ENCODE measurements around the gene ZFAND3. TPM values are rescaled to one million over a fixed set of nuclear protein-coding genes. Genes with fewer than 3 reads are reported as not detected.

Gene ZFAND3
- total RNA-seq, 4 donors from 2014 or later = 45.0 to 55.2 (median 49.5) TPM

DNA sequence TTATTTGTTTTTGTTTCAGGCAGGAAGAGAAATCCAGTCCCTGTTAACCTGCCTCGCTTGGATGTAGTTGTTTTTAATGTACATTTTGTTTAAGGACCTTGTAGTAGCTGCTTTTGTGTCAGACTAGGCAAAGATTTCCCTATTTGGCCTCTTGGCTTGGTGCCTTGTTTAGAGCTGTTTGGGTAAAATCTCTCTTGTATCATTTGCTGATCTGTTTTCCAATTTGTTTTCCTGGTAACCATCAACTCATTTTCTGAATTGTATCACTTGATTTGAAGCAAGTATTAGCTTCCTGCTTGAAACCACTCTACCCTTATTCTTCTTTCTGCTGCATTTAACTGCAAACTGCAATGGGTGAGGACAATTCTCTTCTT, 160.7 kb downstream of the ZFAND3 start:
- Histone ChIP-seq H3K4me1 (peaks cover 36 to 56% of the 10 kb centered on the region in 2 donors), H3K9me3 (peaks cover 0 to 2% (median 0%) of the 10 kb centered on the region in 3 donors), H3K36me3 (no peaks in the 10 kb centered on the region), H3K4me3 (no peak overlapping the region), H3K27ac (no peak overlapping the region), H3K27me3 (no peaks in the 10 kb centered on the region)
- ATAC-seq (no peak), DNase-seq (no peak)
- TF ChIP-seq POLR2A (IDR thresholded peaks at IDR 0.05) = no peak
- TF ChIP-seq, protein P1, sequence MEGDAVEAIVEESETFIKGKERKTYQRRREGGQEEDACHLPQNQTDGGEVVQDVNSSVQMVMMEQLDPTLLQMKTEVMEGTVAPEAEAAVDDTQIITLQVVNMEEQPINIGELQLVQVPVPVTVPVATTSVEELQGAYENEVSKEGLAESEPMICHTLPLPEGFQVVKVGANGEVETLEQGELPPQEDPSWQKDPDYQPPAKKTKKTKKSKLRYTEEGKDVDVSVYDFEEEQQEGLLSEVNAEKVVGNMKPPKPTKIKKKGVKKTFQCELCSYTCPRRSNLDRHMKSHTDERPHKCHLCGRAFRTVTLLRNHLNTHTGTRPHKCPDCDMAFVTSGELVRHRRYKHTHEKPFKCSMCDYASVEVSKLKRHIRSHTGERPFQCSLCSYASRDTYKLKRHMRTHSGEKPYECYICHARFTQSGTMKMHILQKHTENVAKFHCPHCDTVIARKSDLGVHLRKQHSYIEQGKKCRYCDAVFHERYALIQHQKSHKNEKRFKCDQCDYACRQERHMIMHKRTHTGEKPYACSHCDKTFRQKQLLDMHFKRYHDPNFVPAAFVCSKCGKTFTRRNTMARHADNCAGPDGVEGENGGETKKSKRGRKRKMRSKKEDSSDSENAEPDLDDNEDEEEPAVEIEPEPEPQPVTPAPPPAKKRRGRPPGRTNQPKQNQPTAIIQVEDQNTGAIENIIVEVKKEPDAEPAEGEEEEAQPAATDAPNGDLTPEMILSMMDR (IDR thresholded peaks at IDR 0.05 in 4 of 5, conservative IDR thresholded peaks at IDR 0.05 in 1 of 5) = no peak
- in situ Hi-C loops (cut with MboI; ENCODE audit: low sequenced_read_pairs in 4 of 4) (no loop called here), intact Hi-C loops (cut with DNase I; ENCODE audit: low total_unique reads) (no loop called here)

- H3K36me3 ChIP-seq = no peaks in the 10 kb centered on the region
- in situ Hi-C loops (cut with MboI; ENCODE audit: low sequenced_read_pairs in 4 of 4) (no loop called here), intact Hi-C loops (cut with DNase I; ENCODE audit: low total_unique reads) (no loop called here)
- DNase-seq = no peak
- no peaks in the 10 kb centered on the region for H3K27me3 ChIP-seq
- no peak for TF ChIP-seq POLR2A (IDR thresholded peaks at IDR 0.05)
- TF ChIP-seq, protein P1 (IDR thresholded peaks at IDR 0.05 in 4 of 5, conservative IDR thresholded peaks at IDR 0.05 in 1 of 5) = no peak
- no peak overlapping the region for H3K4me3 ChIP-seq
- ATAC-seq = no peak
- no peaks in the 10 kb centered on the region for H3K9me3 ChIP-seq
- H3K4me1 ChIP-seq = peaks cover 40 to 68% of the 10 kb centered on the region in 2 donors
- H3K27ac ChIP-seq = no peak overlapping the region
These were observed 162.1 kb downstream of the ZFAND3 start for GRCh38 chr6:37981626-37982025.

GRCh38 chr6:37982317-37982716, 162.8 kb downstream of the ZFAND3 start:
- H3K4me3 ChIP-seq = no peak overlapping the region
- no peak overlapping the region for H3K27ac ChIP-seq
- intact Hi-C loops (cut with DNase I; ENCODE audit: low total_unique reads) = no loop called here
- peaks cover 47 to 75% of the 10 kb centered on the region in 2 donors for H3K4me1 ChIP-seq
- DNase-seq = no peak
- no peaks in the 10 kb centered on the region for H3K27me3 ChIP-seq
- no peak for ATAC-seq
- TF ChIP-seq, protein P1 (IDR thresholded peaks at IDR 0.05 in 4 of 5, conservative IDR thresholded peaks at IDR 0.05 in 1 of 5) = no peak
- no peak for TF ChIP-seq POLR2A (IDR thresholded peaks at IDR 0.05)
- no peaks in the 10 kb centered on the region for H3K9me3 ChIP-seq
- H3K36me3 ChIP-seq = no peaks in the 10 kb centered on the region
- in situ Hi-C loops (cut with MboI; ENCODE audit: low sequenced_read_pairs in 4 of 4) = no loop called here

DNA sequence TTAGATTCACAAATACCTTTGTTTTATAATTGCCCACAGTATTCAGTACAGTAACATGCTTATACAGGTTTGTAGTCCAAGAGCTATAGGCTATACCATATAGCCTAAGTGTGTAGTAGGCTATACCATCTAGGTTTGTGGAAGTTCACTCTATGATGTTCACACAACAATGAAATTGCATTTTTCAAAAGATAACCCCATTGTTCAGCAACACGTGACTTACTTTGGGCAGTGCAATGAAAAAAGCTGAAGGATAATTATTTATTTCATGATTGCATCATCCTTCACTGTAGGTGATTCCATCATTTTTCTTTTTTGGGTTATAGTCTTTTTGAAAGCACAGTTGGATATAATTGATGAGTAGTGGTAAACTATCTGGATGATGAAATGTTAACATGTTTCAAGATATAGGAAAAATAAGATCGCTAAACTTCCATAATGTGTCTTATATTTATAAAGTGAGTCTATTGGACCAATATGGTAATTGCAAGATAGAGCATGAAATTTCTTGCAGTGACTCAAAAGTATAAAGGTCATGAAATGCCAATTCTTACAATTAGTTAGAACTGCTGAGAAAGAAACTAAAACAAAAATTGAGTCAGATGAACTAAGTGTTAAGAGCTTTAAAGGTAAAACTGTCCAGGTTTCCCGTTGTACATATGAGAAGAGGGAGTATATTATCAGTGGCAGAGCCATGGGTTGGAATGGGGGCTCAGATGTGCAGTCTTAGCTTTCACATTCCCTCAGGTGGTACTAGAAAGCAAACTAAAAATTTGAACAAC, 164.4 kb downstream of the ZFAND3 start:
- ATAC-seq (no peak), DNase-seq (no peak)
- intact Hi-C loops (cut with DNase I; ENCODE audit: low total_unique reads) = no loop called here
- H3K36me3 ChIP-seq = no peaks in the 10 kb centered on the region
- in situ Hi-C loops (cut with MboI; ENCODE audit: low sequenced_read_pairs in 4 of 4) = no loop called here
- H3K4me1 ChIP-seq = peaks cover 63 to 80% of the 10 kb centered on the region in 2 donors
- no peaks in the 10 kb centered on the region for H3K9me3 ChIP-seq
- no peak for TF ChIP-seq POLR2A (IDR thresholded peaks at IDR 0.05)
- TF ChIP-seq, protein P1 (IDR thresholded peaks at IDR 0.05 in 4 of 5, conservative IDR thresholded peaks at IDR 0.05 in 1 of 5) = no peak
- no peak overlapping the region for H3K4me3 ChIP-seq
- H3K27me3 ChIP-seq = no peaks in the 10 kb centered on the region
- no peak overlapping the region for H3K27ac ChIP-seq

Data from gastrocnemius medialis (tissue), 4 donors.